PC-3 (cell line): ENCODE measurements around the gene TRUB1. TPM values are rescaled to one million over a fixed set of nuclear protein-coding genes. Genes with fewer than 3 reads are reported as not detected.
"Not testable (repeated sequence)": the region's sequence is repeated elsewhere in the genome, so short reads cannot be mapped to it uniquely, and the experiment has no call there.

Experiments used
- ATAC-seq: fragments of 200-7000 bp; cut with Tn5 transposase; 2 replicates; pipeline ENCODE4 v1.9.1; 2020; ENCODE audit warnings: mild to moderate bottlenecking, moderate library complexity
- BruUV-seq: library from RNA; stranded (reverse); fragments of 400-500 nt; replicated peaks from 2 replicates; lab custom pipeline; 2021; lab: Mats Ljungman, UMichigan
- CTCF ChIA-PET: fragments of 300-600 bp; sonication (Branson Sonifier 250); formaldehyde crosslinking; loops from one replicate; lab custom pipeline; 2022; ENCODE audit warnings: antibody characterized with exemption; lab: Charles Lee
- POLR2A ChIA-PET: fragments of 300-600 bp; sonication (Branson Sonifier 250); formaldehyde crosslinking; loops from one replicate; lab custom pipeline; 2022; ENCODE audit warnings: antibody characterized with exemption; ENCODE audit not compliant: unreplicated experiment; lab: Charles Lee
- DNase-seq: peaks from one replicate; pipeline ENCODE4 v3.0.0-alpha.2; 2015
- H2AFZ ChIP-seq: fragments of 300-600 bp; sonication (generic); 2 replicates; pipeline ENCODE4 v1.6.0; 2016; ENCODE audit warnings: antibody characterized with exemption, low read length
- H3F3A ChIP-seq: fragments of 300-600 bp; sonication (generic); one replicate; pipeline ENCODE4 v1.6.0; 2017; ENCODE audit warnings: antibody characterized with exemption, low read length, control low read depth, mild to moderate bottlenecking; ENCODE audit not compliant: unreplicated experiment
- H3K27ac ChIP-seq: fragments of 300-600 bp; sonication (generic); 2 replicates; pipeline ENCODE4 v1.5.1; 2016; ENCODE audit warnings: mild to moderate bottlenecking, low read length
- H3K27me3 ChIP-seq: fragments of 300-600 bp; sonication (generic); 2 replicates; pipeline ENCODE4 v1.6.1; 2016; ENCODE audit warnings: low read length, mixed read lengths
- H3K36me3 ChIP-seq: fragments of 300-600 bp; sonication (generic); 2 replicates; pipeline ENCODE4 v1.6.1; 2016; ENCODE audit warnings: low read depth, mixed run types, low read length, mixed read lengths
- H3K4me1 ChIP-seq: fragments of 300-600 bp; sonication (generic); 2 replicates; pipeline ENCODE4 v1.5.1; 2016; ENCODE audit warnings: low read length; ENCODE audit not compliant: insufficient read depth
- H3K4me2 ChIP-seq: fragments of 300-600 bp; sonication (generic); 2 replicates; pipeline ENCODE4 v1.6.0; 2016; ENCODE audit warnings: low read length
- H3K4me3 ChIP-seq: fragments of 300-600 bp; sonication (generic); 2 replicates; pipeline ENCODE4 v1.5.1; 2016; ENCODE audit warnings: mild to moderate bottlenecking, low read length, mixed read lengths
- H3K79me2 ChIP-seq: fragments of 300-600 bp; sonication (generic); 2 replicates; pipeline ENCODE4 v1.6.1; 2017; ENCODE audit warnings: low read length, mixed read lengths
- H3K9ac ChIP-seq: fragments of 300-600 bp; sonication (generic); 2 replicates; pipeline ENCODE4 v1.6.0; 2016; ENCODE audit warnings: mild to moderate bottlenecking, low read length
- H3K9me2 ChIP-seq: fragments of 300-600 bp; sonication (generic); replicated peaks from 2 replicates; pipeline ENCODE4 v1.6.1; 2016; ENCODE audit warnings: mixed run types, low read length, mixed read lengths
- H3K9me3 ChIP-seq: fragments of 300-600 bp; sonication (generic); 2 replicates; pipeline ENCODE4 v1.6.1; 2016; ENCODE audit warnings: low read length, mixed read lengths
- H4K20me1 ChIP-seq: fragments of 300-600 bp; sonication (generic); 2 replicates; pipeline ENCODE4 v1.6.1; 2016; ENCODE audit warnings: low read length, mixed read lengths
- EZH2 ChIP-seq: fragments of 300-600 bp; sonication (generic); IDR thresholded peaks from one replicate; pipeline ENCODE4 v1.6.1; 2017; ENCODE audit warnings: antibody characterized with exemption, mild to moderate bottlenecking, low read length; ENCODE audit not compliant: unreplicated experiment
- EZH2phosphoT487 ChIP-seq: fragments of 300-600 bp; sonication (generic); IDR thresholded peaks from 2 replicates; pipeline ENCODE4 v1.6.1; 2018; ENCODE audit warnings: mild to moderate bottlenecking, antibody characterized with exemption, low read length, borderline replicate concordance
- intact Hi-C: fragments of 100-400 bp; cut with micrococcal nuclease; formaldehyde crosslinking; loops from 2 replicates; pipeline ENCODE4 v1.9.0; 2023
- total RNA-seq: library from RNA; depleted of rRNA; stranded (reverse); fragments of >200 nt; gene quantifications from 2 replicates; pipeline ENCODE4 v1.2.3, GENCODE V29; 2014
- TF ChIP-seq, protein P1 (sequence below): fragments of 300-600 bp; sonication (generic); conservative IDR thresholded peaks from 2 replicates; pipeline ENCODE4 v1.5.1; 2017; ENCODE audit warnings: antibody characterized with exemption, low read depth, mild to moderate bottlenecking, low read length

TRUB1 gene
- total RNA-seq, 1 experiment from 2014 or later = 28.0 TPM

DNA sequence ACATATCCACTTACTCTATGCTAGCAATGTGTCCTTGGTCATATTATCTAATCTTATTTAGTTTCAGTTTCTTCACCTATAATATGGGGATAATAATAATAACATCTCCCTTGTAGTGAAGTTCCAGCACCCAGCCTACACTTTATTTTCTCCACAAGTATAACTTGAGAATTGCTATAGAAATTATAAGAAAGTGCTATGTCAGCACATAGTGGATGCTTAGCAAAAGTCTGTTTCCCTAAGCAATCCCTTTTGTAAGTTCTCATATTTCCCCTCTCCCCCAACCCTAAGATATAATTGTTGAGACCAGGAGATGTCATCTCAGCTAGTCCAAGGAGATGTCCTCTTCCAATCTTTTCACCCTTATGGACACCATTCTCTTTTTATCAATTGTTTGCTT is 5.8 kb upstream of the TRUB1 start:
- no peaks in the 10 kb centered on the region for H3K27me3 ChIP-seq
- H4K20me1 ChIP-seq = no peaks in the 10 kb centered on the region
- no TSS peak for BruUV-seq
- H2AFZ ChIP-seq = no peak overlapping the region
- intact Hi-C loops = no loop called here
- ChIA-PET CTCF (no interaction called here), POLR2A (no interaction called here)
- ATAC-seq = no peak
- H3K36me3 ChIP-seq = no peaks in the 10 kb centered on the region
- H3K9me3 ChIP-seq = no peaks in the 10 kb centered on the region
- H3K79me2 ChIP-seq = no peaks in the 10 kb centered on the region
- H3K9me2 ChIP-seq = no peaks in the 10 kb centered on the region
- no peak overlapping the region for H3K27ac ChIP-seq
- DNase-seq = no peak
- H3K4me3 ChIP-seq = no peak overlapping the region
- no peak for TF ChIP-seq EZH2
- TF ChIP-seq, protein P1, sequence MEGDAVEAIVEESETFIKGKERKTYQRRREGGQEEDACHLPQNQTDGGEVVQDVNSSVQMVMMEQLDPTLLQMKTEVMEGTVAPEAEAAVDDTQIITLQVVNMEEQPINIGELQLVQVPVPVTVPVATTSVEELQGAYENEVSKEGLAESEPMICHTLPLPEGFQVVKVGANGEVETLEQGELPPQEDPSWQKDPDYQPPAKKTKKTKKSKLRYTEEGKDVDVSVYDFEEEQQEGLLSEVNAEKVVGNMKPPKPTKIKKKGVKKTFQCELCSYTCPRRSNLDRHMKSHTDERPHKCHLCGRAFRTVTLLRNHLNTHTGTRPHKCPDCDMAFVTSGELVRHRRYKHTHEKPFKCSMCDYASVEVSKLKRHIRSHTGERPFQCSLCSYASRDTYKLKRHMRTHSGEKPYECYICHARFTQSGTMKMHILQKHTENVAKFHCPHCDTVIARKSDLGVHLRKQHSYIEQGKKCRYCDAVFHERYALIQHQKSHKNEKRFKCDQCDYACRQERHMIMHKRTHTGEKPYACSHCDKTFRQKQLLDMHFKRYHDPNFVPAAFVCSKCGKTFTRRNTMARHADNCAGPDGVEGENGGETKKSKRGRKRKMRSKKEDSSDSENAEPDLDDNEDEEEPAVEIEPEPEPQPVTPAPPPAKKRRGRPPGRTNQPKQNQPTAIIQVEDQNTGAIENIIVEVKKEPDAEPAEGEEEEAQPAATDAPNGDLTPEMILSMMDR = no peak
- TF ChIP-seq EZH2phosphoT487 = no peak
- H3K4me1 ChIP-seq = no peaks in the 10 kb centered on the region
- no peaks in the 10 kb centered on the region for H3F3A ChIP-seq
- no peak overlapping the region for H3K4me2 ChIP-seq
- H3K9ac ChIP-seq = no peak overlapping the region

DNA sequence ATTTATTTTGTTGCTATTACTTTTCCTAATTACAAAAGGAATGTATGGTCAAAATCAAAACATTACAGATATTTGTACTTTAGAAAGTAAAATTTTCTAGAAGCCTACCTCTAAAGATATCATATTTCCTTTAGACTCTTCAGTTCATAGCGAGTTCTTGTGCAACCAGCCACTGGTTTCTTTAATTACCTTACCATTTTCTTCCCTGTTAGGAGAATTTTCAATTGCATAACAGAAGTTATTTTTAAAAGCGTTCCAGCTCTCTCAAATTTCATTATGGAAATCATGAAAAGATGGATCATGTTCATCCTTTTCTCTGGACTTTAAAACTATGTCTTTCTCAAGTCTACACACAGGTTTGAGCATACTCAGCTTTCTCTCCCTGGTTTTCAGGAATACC is 5.0 kb upstream of the TRUB1 start:
- no peaks in the 10 kb centered on the region for H3K27me3 ChIP-seq
- no peak overlapping the region for H3K4me2 ChIP-seq
- BruUV-seq = no TSS peak
- intact Hi-C loops = no loop called here
- H3K4me1 ChIP-seq = no peaks in the 10 kb centered on the region
- no peak overlapping the region for H2AFZ ChIP-seq
- no peak overlapping the region for H3K4me3 ChIP-seq
- ChIA-PET CTCF (no interaction called here), POLR2A (no interaction called here)
- H3K9me3 ChIP-seq = no peaks in the 10 kb centered on the region
- TF ChIP-seq EZH2phosphoT487 (no peak), EZH2 (no peak)
- TF ChIP-seq, protein P1 = no peak
- H3K9ac ChIP-seq = no peak overlapping the region
- no peaks in the 10 kb centered on the region for H3K79me2 ChIP-seq
- H3K36me3 ChIP-seq = no peaks in the 10 kb centered on the region
- no peaks in the 10 kb centered on the region for H3K9me2 ChIP-seq
- H4K20me1 ChIP-seq = no peaks in the 10 kb centered on the region
- no peak for ATAC-seq
- H3F3A ChIP-seq = no peaks in the 10 kb centered on the region
- no peak overlapping the region for H3K27ac ChIP-seq
- DNase-seq = no peak

DNA sequence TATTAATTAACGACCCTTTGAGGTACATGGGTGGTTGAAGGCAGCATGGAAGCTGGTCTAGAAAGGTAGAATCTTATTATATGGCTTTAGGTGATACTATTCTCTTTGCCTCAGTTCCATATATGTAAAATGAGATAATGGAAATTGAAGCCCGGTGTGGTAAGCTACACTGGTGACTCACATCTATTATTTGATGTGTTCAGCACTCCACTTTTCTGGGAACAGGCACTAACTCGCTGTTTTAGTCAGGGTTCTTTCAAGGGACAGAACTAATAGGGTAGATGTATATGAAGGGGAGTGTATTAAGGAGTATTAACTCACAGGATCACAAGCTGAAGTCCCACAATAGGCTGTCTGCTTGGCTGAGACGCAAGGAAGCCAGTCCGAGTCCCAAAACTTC is 4.4 kb upstream of the TRUB1 start:
- Histone ChIP-seq H3K4me1 (no peaks in the 10 kb centered on the region), H3F3A (no peaks in the 10 kb centered on the region), H3K27me3 (no peaks in the 10 kb centered on the region), H3K4me2 (no peak overlapping the region), H3K27ac (no peak overlapping the region), H4K20me1 (no peaks in the 10 kb centered on the region), H3K9me3 (no peaks in the 10 kb centered on the region), H3K9ac (no peak overlapping the region), H3K4me3 (no peak overlapping the region), H3K79me2 (peaks cover 5% of the 10 kb centered on the region), H3K9me2 (no peaks in the 10 kb centered on the region), H2AFZ (no peak overlapping the region), H3K36me3 (no peaks in the 10 kb centered on the region)
- no peak for ATAC-seq
- BruUV-seq = no TSS peak
- TF ChIP-seq EZH2 (no peak), EZH2phosphoT487 (no peak)
- TF ChIP-seq, protein P1 = no peak
- ChIA-PET POLR2A (no interaction called here), CTCF (no interaction called here)
- intact Hi-C loops = no loop called here
- DNase-seq = peak; percentile 3

DNA sequence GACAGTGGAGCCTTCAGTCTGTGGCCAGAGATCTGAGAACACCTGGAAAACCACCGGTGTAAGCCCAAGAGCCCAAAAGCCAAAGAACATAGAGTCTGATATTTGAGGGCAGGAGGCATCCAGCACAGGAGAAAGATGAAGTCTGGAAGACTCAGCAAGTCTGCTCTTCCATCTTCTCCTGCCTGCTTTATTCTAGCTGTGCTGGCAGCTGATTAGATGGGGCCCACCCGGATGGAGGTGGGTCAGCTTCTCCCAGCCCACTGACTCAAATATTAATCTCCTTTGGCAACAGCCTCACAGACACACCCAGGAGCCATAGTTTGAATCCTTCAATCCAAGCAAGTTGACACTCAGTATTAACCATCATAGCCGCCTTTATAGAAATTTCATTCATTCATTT is 4.0 kb upstream of the TRUB1 start:
- H3K79me2 ChIP-seq, H3K4me2 ChIP-seq, H3F3A ChIP-seq, H3K36me3 ChIP-seq, ATAC-seq, H3K4me3 ChIP-seq, H3K9me3 ChIP-seq, H4K20me1 ChIP-seq, DNase-seq, BruUV-seq, H3K9ac ChIP-seq, H3K27ac ChIP-seq, POLR2A ChIA-PET, H3K4me1 ChIP-seq, H3K9me2 ChIP-seq, H2AFZ ChIP-seq, CTCF ChIA-PET, H3K27me3 ChIP-seq, intact Hi-C loops: not testable (repeated sequence)
